Retinal pigment epithelial cell (primary cell): ENCODE measurements around the gene FBXO4.
"Not testable (repeated sequence)": the region's sequence is repeated elsewhere in the genome, so short reads cannot be mapped to it uniquely, and the experiment has no call there.

Source experiments
- DNase-seq: peaks from one replicate; pipeline ENCODE4 v3.0.0-alpha.2; 2010; ENCODE audit warnings: low read depth
- H3K4me3 ChIP-seq: 2 replicates; pipeline ENCODE4 v1.5.1; 2011; ENCODE audit warnings: mild to moderate bottlenecking, low read length, control low read depth, moderate library complexity
- TF ChIP-seq, protein P1 (sequence below): conservative IDR thresholded peaks from 2 replicates; pipeline ENCODE4 v1.5.1; 2011; ENCODE audit warnings: low read depth, low read length, control low read depth, inconsistent platforms

The FBXO4 gene

DNA sequence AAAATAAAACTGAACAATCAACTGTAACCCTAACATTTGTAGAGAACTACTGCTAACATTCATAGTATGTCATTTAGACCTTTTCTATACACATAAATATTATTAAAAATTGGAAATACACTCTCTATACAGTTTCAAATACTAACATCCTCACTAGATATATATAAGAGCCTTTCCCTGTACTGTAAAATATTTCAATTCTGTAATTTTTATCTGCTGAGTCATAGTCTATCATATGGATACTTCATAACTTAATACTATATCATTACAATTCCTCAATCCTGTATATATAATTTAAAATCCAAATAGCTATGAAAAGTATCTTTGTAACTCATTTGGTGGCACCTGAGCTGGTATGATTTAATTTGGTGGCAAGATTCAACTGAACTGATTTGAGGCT lies 55.8 kb downstream of the FBXO4 start:
- no peak overlapping the region for H3K4me3 ChIP-seq
- no peak for DNase-seq
- TF ChIP-seq, protein P1, sequence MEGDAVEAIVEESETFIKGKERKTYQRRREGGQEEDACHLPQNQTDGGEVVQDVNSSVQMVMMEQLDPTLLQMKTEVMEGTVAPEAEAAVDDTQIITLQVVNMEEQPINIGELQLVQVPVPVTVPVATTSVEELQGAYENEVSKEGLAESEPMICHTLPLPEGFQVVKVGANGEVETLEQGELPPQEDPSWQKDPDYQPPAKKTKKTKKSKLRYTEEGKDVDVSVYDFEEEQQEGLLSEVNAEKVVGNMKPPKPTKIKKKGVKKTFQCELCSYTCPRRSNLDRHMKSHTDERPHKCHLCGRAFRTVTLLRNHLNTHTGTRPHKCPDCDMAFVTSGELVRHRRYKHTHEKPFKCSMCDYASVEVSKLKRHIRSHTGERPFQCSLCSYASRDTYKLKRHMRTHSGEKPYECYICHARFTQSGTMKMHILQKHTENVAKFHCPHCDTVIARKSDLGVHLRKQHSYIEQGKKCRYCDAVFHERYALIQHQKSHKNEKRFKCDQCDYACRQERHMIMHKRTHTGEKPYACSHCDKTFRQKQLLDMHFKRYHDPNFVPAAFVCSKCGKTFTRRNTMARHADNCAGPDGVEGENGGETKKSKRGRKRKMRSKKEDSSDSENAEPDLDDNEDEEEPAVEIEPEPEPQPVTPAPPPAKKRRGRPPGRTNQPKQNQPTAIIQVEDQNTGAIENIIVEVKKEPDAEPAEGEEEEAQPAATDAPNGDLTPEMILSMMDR, result no peak

DNA sequence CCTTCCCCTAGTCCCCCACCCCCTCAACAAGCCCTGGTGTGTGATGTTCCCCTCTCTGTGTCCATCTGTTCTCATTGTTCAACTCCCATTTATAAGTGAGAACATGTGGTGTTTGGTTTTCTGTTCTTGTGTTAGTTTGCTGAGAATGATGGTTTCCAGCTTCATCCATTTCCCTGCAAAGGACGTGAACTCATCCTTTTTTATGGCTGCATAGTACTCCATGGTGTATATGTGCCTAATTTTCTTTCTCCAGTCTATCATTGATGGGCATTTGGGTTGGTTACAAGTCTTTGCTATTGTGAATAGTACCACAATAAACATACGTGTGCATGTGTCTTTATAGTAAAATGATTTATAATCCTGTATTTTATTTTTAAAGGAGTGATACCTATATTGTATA lies 57.8 kb downstream of the FBXO4 start:
- DNase-seq, H3K4me3 ChIP-seq: not testable (repeated sequence)

DNA sequence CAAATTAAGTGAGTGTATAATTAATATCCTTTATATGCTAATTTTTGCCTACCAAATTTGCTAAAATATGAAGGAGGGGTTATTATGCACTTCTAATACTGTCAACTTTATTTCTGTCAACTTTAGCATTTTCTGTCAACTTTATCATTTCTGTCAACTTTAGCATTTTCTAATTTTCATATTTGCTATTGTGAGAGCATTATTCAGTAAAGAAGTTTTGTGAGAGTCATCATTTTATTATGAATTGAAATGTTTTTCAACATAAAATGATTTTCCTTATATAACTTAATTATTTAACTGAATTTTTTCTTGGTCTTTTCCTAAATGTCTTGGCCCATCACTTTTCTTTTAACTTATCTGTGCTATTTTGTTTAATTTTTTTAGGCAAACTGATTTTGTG lies 58.2 kb downstream of the FBXO4 start:
- TF ChIP-seq, protein P1, result no peak
- no peak for DNase-seq
- no peak overlapping the region for H3K4me3 ChIP-seq

DNA sequence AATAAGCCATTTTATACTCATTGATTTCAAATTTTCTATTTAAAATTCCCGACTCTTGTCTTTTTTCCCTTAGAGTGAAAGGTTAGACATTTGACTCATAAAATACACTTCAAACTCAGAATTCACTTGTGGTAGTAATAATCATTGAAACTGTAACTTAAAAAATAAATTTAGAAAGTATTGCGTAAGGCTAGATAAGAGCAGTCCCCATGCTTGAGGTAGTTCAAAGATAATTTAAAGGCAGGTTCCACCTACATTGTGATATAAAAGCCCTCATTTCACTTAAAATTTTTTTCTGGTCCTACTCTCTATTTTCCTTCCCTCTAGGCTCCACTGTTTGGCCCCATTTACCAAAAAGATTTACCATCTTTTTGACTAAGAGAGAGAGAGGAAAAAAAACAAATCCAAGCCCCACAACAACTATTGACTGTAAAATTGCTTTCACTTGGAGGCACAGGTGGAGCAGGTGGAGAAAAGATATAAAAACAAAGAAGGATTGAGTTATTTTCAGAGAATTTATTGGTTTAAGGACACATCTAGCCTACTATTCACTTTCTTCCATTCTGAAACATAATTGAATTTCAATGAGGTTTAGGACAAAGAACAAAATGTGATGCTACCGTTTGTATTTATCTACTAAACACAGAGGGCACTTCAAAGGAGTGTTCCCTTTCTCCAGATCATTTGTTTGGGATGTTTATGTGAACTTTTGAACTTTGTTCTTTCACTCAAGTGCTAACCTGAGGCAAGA lies 61.0 kb downstream of the FBXO4 start:
- TF ChIP-seq, protein P1, result no peak
- no peak for DNase-seq

More for the DNA sequence above, 61.0 kb downstream of the FBXO4 start:
- H3K4me3 ChIP-seq, result no peak overlapping the region
